NT2/D1 (cell line): ENCODE results near the gene ZFPL1.

ENCODE experiments used
- DNase-seq: peaks from one replicate; pipeline ENCODE4 v3.0.0-alpha.2; 2011; ENCODE audit warnings: low read depth, low spot score
- H3K27me3 ChIP-seq: 2 replicates; pipeline ENCODE4 v1.6.0; 2011; ENCODE audit warnings: mild to moderate bottlenecking; ENCODE audit not compliant: insufficient read length, insufficient read depth
- H3K36me3 ChIP-seq: 2 replicates; pipeline ENCODE4 v1.6.1; 2011; ENCODE audit warnings: mild to moderate bottlenecking, low read length, mixed read lengths; ENCODE audit not compliant: insufficient read depth, insufficient read length
- H3K4me1 ChIP-seq: 2 replicates; pipeline ENCODE4 v1.5.1; 2011; ENCODE audit not compliant: insufficient read depth, insufficient read length
- H3K4me3 ChIP-seq: 2 replicates; pipeline ENCODE4 v1.5.1; 2011; ENCODE audit warnings: low read depth; ENCODE audit not compliant: insufficient read length
- H3K9ac ChIP-seq: 2 replicates; pipeline ENCODE4 v1.6.0; 2011; ENCODE audit warnings: low read depth; ENCODE audit not compliant: insufficient read length
- H3K9me3 ChIP-seq: 2 replicates; pipeline ENCODE4 v1.5.1; 2011; ENCODE audit warnings: mild to moderate bottlenecking, low read length; ENCODE audit not compliant: insufficient read depth
- SUZ12 ChIP-seq: IDR thresholded peaks from 2 replicates; pipeline ENCODE4 v1.6.1; 2011; ENCODE audit not compliant: insufficient read length, insufficient read depth; ENCODE audit errors: extremely low read depth
- YY1 ChIP-seq: IDR thresholded peaks from 2 replicates; pipeline ENCODE4 v1.6.1; 2011; ENCODE audit not compliant: insufficient read length, insufficient read depth
- ZNF274 ChIP-seq: IDR thresholded peaks from 2 replicates; pipeline ENCODE4 v1.6.1; 2011; ENCODE audit warnings: mild to moderate bottlenecking, low read depth, low read length

The ZFPL1 gene

DNA sequence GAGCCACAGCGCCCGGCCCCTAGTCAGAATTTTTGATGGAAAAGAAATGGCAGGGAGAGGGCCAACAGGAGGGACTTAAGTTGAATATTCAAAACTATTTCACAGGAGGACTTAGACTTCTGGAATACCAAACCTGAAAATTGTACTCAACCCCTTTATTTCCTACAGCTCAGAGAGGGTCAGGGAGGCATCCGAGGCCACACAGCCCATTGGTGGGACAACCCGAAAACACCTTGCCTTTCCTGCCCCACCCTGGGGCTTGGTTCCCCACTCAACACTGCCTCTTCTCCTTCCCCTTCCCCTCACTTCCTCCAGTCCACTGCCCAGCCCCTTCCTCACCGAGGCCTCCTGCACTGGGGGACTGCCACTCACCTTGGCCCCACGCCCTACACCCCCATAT is 27.0 kb upstream of the ZFPL1 start:
- Histone ChIP-seq H3K4me3 (no peak overlapping the region), H3K9me3 (no peaks in the 10 kb centered on the region), H3K4me1 (peaks cover 4% of the 10 kb centered on the region), H3K36me3 (no peaks in the 10 kb centered on the region), H3K9ac (no peak overlapping the region), H3K27me3 (no peaks in the 10 kb centered on the region)
- DNase-seq: no peak
- TF ChIP-seq SUZ12 (no peak), ZNF274 (no peak), YY1 (no peak)

DNA sequence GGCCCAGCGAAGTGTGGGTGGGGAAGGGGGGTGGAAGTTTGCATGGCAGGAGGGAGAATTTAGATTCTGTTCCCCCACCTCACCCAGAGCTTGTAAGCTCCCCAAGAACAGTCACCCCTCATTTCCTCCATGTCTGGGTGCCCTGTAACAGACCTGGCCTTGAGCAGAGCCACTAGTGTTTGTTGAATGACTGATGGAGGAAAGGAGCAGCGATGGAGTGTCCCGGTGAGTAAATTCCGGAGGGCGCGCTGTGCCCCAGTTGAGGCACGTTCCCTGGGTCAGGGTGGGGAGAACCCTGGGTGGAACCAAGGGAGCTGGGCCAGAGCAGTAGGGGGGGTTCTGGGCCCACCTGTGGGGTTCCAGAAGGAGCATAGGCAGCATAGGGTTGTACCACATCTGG is 26.5 kb upstream of the ZFPL1 start:
- Histone ChIP-seq H3K9ac (no peak overlapping the region), H3K27me3 (no peaks in the 10 kb centered on the region), H3K36me3 (no peaks in the 10 kb centered on the region), H3K4me1 (peaks cover 4% of the 10 kb centered on the region), H3K4me3 (no peak overlapping the region), H3K9me3 (no peaks in the 10 kb centered on the region)
- DNase-seq: no peak
- TF ChIP-seq SUZ12: no peak
- no peak for TF ChIP-seq ZNF274
- no peak for TF ChIP-seq YY1

DNA sequence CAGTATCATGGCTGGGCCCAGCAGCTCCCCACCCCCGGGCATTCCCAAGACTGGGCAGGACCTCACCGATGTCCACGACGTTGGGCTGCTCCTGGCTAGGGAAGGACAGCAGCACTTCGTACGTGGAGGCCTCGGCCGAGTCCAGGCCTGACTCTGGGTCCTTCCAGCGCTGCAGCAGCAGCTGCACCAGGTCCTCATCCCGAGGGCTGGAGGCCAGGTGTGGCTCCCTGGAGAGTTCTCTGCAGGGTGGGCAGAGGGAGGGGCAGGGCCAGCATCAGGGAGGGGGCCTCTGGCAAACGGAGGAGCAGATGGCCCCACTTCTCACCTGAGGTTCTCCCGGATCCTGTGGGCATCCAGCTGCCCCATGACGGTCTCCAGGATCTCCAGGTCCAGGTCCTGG is 26.0 kb upstream of the ZFPL1 start:
- H3K4me3 ChIP-seq: no peak overlapping the region
- H3K9ac ChIP-seq: no peak overlapping the region
- no peak for DNase-seq
- H3K36me3 ChIP-seq: no peaks in the 10 kb centered on the region
- peaks cover 2% of the 10 kb centered on the region for H3K4me1 ChIP-seq
- H3K9me3 ChIP-seq: no peaks in the 10 kb centered on the region
- H3K27me3 ChIP-seq: no peaks in the 10 kb centered on the region
- TF ChIP-seq SUZ12 (no peak), ZNF274 (no peak), YY1 (no peak)

DNA sequence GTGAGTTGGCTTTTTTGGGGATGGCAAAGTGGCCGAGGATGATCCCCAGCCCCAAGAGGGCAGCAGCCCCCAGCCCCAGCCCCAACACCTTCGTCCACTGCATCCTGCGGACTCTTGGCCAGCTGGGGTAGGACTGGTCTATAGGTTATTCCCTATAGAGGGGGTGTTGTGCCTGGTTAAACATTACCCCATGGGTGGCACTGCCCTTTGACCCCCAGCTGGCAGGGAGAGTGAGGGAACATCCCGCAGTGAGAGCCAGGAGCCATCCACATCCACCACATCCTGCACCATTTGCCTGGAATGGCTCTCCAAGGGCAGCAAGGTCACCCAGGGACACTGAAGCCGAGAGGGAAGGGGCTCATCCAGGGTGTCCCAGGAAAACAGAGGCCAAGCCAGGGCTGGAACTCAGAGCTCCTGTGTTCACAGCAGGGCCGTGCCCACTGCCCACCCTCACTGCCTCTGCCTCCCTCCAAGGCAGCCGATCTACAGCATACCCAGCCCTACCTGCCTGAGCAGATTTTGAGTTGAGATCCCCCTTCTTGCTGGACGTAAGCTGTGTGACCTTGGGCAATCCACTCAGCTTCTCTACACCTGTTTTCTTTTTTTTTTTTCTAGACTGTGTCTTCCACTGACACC is 25.5 kb upstream of the ZFPL1 start, which contains the start of gene NAALADL1:
NAALADL1 (minus strand) TSS at position 135 of the 636 bp plus-strand sequence; CDS start at position 103, 32 bp downstream.
- Histone ChIP-seq H3K9me3 (no peaks in the 10 kb centered on the region), H3K27me3 (no peaks in the 10 kb centered on the region), H3K4me3 (no peak within 1 kb of the TSS), H3K9ac (no peak within 1 kb of the TSS), H3K4me1 (peaks cover 2% of the 10 kb centered on the region), H3K36me3 (no peaks in the 10 kb centered on the region)
- TF ChIP-seq YY1 (no peak), ZNF274 (no peak), SUZ12 (no peak)
- no peak for DNase-seq

- TF ChIP-seq YY1 (no peak), SUZ12 (no peak), ZNF274 (no peak)
- Histone ChIP-seq H3K9me3 (no peaks in the 10 kb centered on the region), H3K36me3 (no peaks in the 10 kb centered on the region), H3K27me3 (no peaks in the 10 kb centered on the region), H3K9ac (no peak overlapping the region), H3K4me1 (peaks cover 3% of the 10 kb centered on the region), H3K4me3 (no peak overlapping the region)
- DNase-seq: no peak
Measured at GRCh38 chr11:65059523-65059922, 24.5 kb upstream of the ZFPL1 start.

DNA sequence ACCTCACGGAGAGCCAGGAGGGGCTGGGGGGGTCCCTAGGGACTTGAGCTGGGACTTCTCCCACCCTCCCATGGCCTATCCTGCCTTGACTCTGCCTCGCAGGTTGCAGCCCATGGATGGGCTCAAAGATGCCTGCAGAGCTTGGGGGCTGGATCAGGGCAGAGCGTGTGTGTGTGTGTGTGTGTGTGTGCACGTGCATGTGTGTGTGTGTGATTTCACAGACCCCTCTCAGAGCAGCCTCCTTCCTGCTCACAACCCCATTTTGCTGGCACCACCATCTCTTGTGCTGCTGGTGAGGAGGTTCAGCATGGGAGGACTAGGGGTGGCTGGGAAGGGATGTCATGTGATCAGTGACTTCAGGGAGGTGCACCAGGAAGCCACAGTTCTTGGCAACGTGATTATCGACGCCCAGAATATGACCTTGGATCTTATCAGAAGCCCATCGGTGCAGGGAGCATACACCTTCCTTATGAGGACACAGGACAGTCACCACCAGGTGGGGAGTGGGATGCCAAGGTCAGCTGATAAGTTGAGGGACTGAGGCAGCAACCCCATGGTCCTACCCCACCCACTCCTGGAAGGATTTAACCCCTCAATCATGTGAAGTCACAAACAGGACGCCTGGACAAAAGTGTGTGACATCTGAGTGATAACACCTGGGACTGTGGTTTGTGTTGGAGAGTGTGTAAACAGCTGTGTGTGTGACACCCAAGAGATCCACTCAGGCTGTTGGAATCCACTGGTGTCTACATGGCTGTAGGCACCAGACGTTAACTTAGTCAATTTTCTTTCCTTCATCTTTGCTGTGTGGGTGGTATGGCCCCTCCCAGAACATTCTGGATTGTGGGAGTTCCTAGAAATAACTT is 23.8 kb upstream of the ZFPL1 start:
- TF ChIP-seq YY1: no peak
- no peak for TF ChIP-seq ZNF274
- TF ChIP-seq SUZ12: no peak
- H3K36me3 ChIP-seq: no peaks in the 10 kb centered on the region
- no peak for DNase-seq
- no peak overlapping the region for H3K9ac ChIP-seq
- no peaks in the 10 kb centered on the region for H3K27me3 ChIP-seq
- no peaks in the 10 kb centered on the region for H3K9me3 ChIP-seq
- H3K4me3 ChIP-seq: no peak overlapping the region
- H3K4me1 ChIP-seq: peaks cover 3% of the 10 kb centered on the region

DNA sequence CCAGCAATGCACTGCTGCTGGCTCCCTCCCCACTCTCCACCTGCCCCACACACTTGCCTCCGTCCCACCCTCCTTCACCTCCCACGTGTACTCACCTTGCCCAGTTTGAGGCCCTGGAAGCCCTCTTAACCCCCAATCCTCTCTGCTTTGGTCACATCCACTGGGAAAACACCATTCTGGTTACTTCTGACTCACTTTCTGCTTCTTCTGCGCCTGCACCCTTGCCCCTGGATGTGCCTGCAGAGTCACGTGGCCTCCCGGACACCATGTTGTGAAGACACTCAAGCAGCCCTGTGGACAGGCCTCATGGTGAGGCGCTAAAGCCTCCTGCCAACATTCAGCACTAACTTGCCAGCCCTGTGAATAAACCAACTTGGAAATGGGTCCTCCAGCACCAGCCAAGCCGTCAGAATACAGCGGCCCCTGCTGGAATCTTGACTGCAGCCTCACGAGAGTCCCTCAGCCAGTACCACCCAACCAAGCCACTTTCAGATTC is 23.1 kb upstream of the ZFPL1 start:
- H3K4me1 ChIP-seq: peaks cover 4% of the 10 kb centered on the region
- H3K4me3 ChIP-seq: no peak overlapping the region
- no peak for TF ChIP-seq YY1
- no peak for TF ChIP-seq ZNF274
- TF ChIP-seq SUZ12: no peak
- H3K9me3 ChIP-seq: no peaks in the 10 kb centered on the region
- DNase-seq: no peak
- H3K27me3 ChIP-seq: no peaks in the 10 kb centered on the region
- no peak overlapping the region for H3K9ac ChIP-seq
- H3K36me3 ChIP-seq: no peaks in the 10 kb centered on the region
